Keratinocyte (primary cell): ENCODE results near the gene FUT7. TPM values are rescaled to one million over a fixed set of nuclear protein-coding genes. Genes with fewer than 3 reads are reported as not detected.

Source experiments
- DNase-seq: peaks from one replicate; pipeline ENCODE4 v3.0.0-alpha.2; 2011; ENCODE audit warnings: low read depth, missing footprints, low spot score
- FAIRE-seq: peaks from 2 replicates; lab custom pipeline; 2011; peaks lifted over from hg19 to GRCh38; lab: Jason Lieb, UNC
- H2AFZ ChIP-seq: 2 replicates; pipeline ENCODE4 v1.6.0; 2012; ENCODE audit warnings: low read length, control low read depth, inconsistent platforms; ENCODE audit not compliant: control insufficient read depth
- H3K27ac ChIP-seq: 2 replicates; pipeline ENCODE4 v1.5.1; 2011; ENCODE audit warnings: low read length; ENCODE audit not compliant: control insufficient read depth, insufficient read depth
- H3K27me3 ChIP-seq: 3 replicates; pipeline ENCODE4 v1.6.0; 2011; ENCODE audit warnings: low read length; ENCODE audit not compliant: control insufficient read depth, insufficient read depth; ENCODE audit errors: extremely low read depth
- H3K36me3 ChIP-seq, 2 experiments: 2 replicates in 1 of 2; 3 replicates in 1 of 2; pipeline ENCODE4 v1.5.1; 2011; ENCODE audit warnings: low read length in 2 of 2, mild to moderate bottlenecking in 1 of 2; ENCODE audit not compliant: control insufficient read depth in 2 of 2, insufficient read depth in 2 of 2; ENCODE audit errors: extremely low read depth in 1 of 2
- H3K4me1 ChIP-seq: 3 replicates; pipeline ENCODE4 v1.5.1; 2011; ENCODE audit warnings: low read length; ENCODE audit not compliant: control insufficient read depth, insufficient read depth; ENCODE audit errors: extremely low read depth
- H3K4me2 ChIP-seq: 3 replicates; pipeline ENCODE4 v1.6.0; 2011; ENCODE audit warnings: low read depth, low read length; ENCODE audit not compliant: control insufficient read depth, insufficient read depth; ENCODE audit errors: extremely low read depth
- H3K4me3 ChIP-seq, 3 experiments: fragments of 200-600 bp in 1 of 3; sonication (generic) in 1 of 3; 2 replicates in 2 of 3; 3 replicates in 1 of 3; pipeline ENCODE4 v1.5.1; 2011 to 2016; ENCODE audit warnings: low read length in 3 of 3, mild to moderate bottlenecking in 3 of 3, control low read depth in 2 of 3, inconsistent platforms in 1 of 3, low read depth in 1 of 3, mixed read lengths in 1 of 3, mixed run types in 1 of 3, moderate library complexity in 1 of 3; ENCODE audit not compliant: control insufficient read depth in 2 of 3, insufficient read depth in 2 of 3; ENCODE audit errors: extremely low read depth in 1 of 3
- H3K79me2 ChIP-seq: 2 replicates; pipeline ENCODE4 v1.6.0; 2012; ENCODE audit warnings: low read length; ENCODE audit not compliant: control insufficient read depth, insufficient read depth
- H3K9ac ChIP-seq: 3 replicates; pipeline ENCODE4 v1.6.0; 2011; ENCODE audit warnings: low read length; ENCODE audit not compliant: control insufficient read depth, insufficient read depth; ENCODE audit errors: extremely low read depth
- H3K9me1 ChIP-seq: 3 replicates; pipeline ENCODE4 v1.6.0; 2011; ENCODE audit warnings: low read length; ENCODE audit not compliant: control insufficient read depth, insufficient read depth; ENCODE audit errors: extremely low read depth
- H3K9me3 ChIP-seq: 2 replicates; pipeline ENCODE4 v1.5.1; 2012; ENCODE audit warnings: low read depth, low read length; ENCODE audit not compliant: control insufficient read depth
- H4K20me1 ChIP-seq: 3 replicates; pipeline ENCODE4 v1.6.0; 2011; ENCODE audit warnings: low read length; ENCODE audit not compliant: control insufficient read depth, insufficient read depth; ENCODE audit errors: extremely low read depth
- CTCF ChIP-seq, 3 experiments: IDR thresholded peaks in 1 of 3; conservative IDR thresholded peaks in 1 of 3; optimal IDR thresholded peaks in 1 of 3; 2 replicates in 2 of 3; 3 replicates in 1 of 3; pipeline versions ENCODE3 to v1.5.1; 2011; ENCODE audit warnings: low read length in 3 of 3, mild to moderate bottlenecking in 3 of 3, moderate library complexity in 2 of 3, control low read depth in 1 of 3, inconsistent platforms in 1 of 3; ENCODE audit not compliant: insufficient read depth in 2 of 3; ENCODE audit errors: extremely low read depth in 1 of 3
- EZH2 ChIP-seq: IDR thresholded peaks from one replicate; pipeline ENCODE4 v1.6.1; 2012; ENCODE audit warnings: inconsistent platforms, mild to moderate bottlenecking, low read length, moderate library complexity
- dilution Hi-C: fragments of 300-500 bp; cut with MboI; formaldehyde crosslinking; loops from one replicate; pipeline ENCODE4 v1.7.0; 2020; ENCODE audit warnings: low sequenced_read_pairs; ENCODE audit not compliant: extremely low pct_ligation_motif_present
- polyA plus RNA-seq, 5 experiments: library from polyadenylated mRNA; depleted of rRNA in 3 of 5; stranded (reverse) in 3 of 5; stranded (forward) in 1 of 5; unstranded in 1 of 5; fragments of >200 nt; gene quantifications; 1 replicate in 1 of 5; 2 replicates in 3 of 5; 3 replicates in 1 of 5; pipeline versions ENCODE4 v1.2.1 to v1.2.3, GENCODE V29; 2011 to 2012; ENCODE audit warnings: missing spikeins in 2 of 5, low read depth in 1 of 5, low replicate concordance in 1 of 5

FUT7 gene
- polyA plus RNA-seq, 1 donor (not counting 4 experiments of a cell fraction or from before 2014, with no cell fraction given), result not detected

DNA sequence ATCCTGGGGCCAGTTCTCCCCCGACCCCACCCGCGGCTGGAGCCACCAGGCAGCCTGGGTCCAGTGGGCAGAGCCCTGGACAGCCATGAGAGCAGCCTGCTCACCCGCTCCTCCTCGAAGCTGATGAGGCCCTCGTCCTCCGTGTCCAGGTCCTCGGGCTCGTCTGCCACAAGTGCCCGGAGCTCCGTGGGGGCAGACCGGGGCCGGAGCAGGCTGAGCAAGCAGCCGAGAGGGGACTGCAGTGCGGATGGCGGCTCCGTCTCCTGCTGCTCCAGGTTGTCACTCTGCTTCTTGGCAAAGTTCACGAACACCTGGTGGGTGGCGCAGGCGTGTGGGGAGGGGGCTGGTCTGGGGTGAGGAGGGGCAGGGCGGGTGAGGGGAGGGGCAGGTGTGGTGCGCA is 23.6 kb downstream of the FUT7 start:
- DNase-seq, result no peak
- Histone ChIP-seq H3K9ac (no peak overlapping the region), H3K4me2 (no peak overlapping the region), H3K4me3 (no peak overlapping the region), H3K27me3 (no peaks in the 10 kb centered on the region), H2AFZ (no peak overlapping the region), H3K9me3 (no peaks in the 10 kb centered on the region), H3K36me3 (no peaks in the 10 kb centered on the region), H3K4me1 (no peaks in the 10 kb centered on the region), H3K79me2 (no peaks in the 10 kb centered on the region), H4K20me1 (no peaks in the 10 kb centered on the region), H3K27ac (no peak overlapping the region), H3K9me1 (no peaks in the 10 kb centered on the region)
- no peak for FAIRE-seq
- TF ChIP-seq CTCF (optimal IDR thresholded peaks at IDR 0.05 in 1 of 3, IDR thresholded peaks at IDR 0.05 in 1 of 3, conservative IDR thresholded peaks at IDR 0.05 in 1 of 3; ENCODE audit: extremely low read depth in 1 of 3, insufficient read depth in 2 of 3, low read length in 3 of 3) (no peak), EZH2 (no peak)
- dilution Hi-C loops, result no loop called here

DNA sequence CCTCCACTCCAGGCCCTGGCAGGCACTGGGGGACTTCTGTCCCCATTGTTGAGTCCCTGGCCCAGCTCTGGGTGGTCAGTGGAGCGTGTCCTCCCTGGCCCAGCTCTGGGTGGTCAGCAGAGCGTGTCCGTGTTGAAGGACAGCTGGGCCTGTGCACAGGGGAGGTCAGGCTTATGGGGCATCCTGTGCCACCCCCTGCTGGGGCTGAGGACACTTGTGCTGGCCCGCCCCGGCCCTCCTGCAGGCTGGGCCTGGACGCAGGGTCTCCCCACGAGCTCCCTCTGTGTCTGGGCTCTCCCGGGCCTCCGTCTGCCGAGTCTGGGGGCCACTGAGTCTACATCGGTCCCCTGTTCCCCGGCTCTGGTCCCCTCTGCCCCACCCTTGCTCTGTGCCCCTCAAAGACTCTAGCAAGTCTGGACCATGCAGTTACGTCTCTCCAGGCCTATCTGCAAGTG is 24.0 kb downstream of the FUT7 start:
- no peak overlapping the region for H3K9ac ChIP-seq
- TF ChIP-seq CTCF (optimal IDR thresholded peaks at IDR 0.05 in 1 of 3, IDR thresholded peaks at IDR 0.05 in 1 of 3, conservative IDR thresholded peaks at IDR 0.05 in 1 of 3; ENCODE audit: extremely low read depth in 1 of 3, insufficient read depth in 2 of 3, low read length in 3 of 3) (no peak), EZH2 (no peak)
- DNase-seq (no peak), FAIRE-seq (no peak)
- H3K4me3 ChIP-seq, result no peak overlapping the region
- no peak overlapping the region for H3K4me2 ChIP-seq
- H3K9me3 ChIP-seq, result no peaks in the 10 kb centered on the region
- dilution Hi-C loops, result no loop called here
- H3K27me3 ChIP-seq, result no peaks in the 10 kb centered on the region
- H3K27ac ChIP-seq, result no peak overlapping the region
- H3K79me2 ChIP-seq, result no peaks in the 10 kb centered on the region
- no peaks in the 10 kb centered on the region for H3K9me1 ChIP-seq
- no peaks in the 10 kb centered on the region for H3K36me3 ChIP-seq
- H2AFZ ChIP-seq, result no peak overlapping the region
- no peaks in the 10 kb centered on the region for H3K4me1 ChIP-seq
- no peaks in the 10 kb centered on the region for H4K20me1 ChIP-seq
